ENCODE data around the gene SEC22A. TPM values are rescaled to one million over a fixed set of nuclear protein-coding genes. Genes with fewer than 3 reads are reported as not detected.

SEC22A gene
- total RNA-seq, 1 experiment from 2014 or later = 42.3 TPM

DNA sequence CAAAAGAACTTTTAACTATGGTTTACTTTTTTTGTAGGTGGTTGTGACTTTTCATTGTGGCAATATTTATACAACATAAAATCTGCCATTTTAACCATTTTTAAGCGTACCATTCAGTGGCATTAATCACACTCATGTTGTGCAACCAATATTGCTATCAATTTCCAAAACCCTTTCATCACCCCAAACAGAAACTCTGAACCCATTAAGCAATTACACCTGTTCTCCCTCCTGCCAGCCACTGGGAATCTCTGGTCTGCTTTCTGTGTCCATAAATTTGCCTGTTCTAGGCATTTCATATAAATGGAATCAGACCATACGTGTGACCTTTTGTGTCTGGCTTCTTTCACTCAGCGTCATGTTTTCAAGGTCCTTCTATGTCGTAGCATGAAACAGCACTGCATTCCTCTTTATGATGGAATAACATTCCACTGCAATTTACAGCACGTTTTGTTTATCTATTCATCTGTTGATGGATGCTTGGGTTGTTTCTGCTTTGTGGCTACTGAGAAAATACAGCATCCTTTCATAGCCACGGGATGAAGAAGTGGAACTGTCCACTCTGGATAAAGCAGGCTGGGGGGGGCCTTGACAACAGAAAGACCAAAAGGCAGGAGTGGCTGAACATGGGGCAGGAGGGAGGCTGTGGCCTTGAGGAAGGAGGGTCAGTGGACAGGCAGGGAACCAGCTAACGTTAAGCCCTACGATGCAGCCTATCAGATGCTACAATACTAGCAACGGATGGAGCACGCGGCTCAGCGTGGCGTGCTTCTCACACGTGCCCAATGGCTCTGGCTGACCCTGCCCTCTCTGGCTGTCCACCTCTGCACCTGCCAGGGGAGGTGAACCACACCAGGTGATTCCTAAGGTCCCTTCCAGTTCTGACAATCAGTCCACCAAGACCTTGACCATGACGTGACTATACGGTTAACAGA lies 110.9 kb downstream of the SEC22A start:
- in situ Hi-C loops (cut with HindIII; ENCODE audit: low pct_unique_long_range_greater_than_20kb, low sequenced_read_pairs) = no loop called here
- DNase-seq (ENCODE audit: low read depth, low spot score) = no peak

DNA sequence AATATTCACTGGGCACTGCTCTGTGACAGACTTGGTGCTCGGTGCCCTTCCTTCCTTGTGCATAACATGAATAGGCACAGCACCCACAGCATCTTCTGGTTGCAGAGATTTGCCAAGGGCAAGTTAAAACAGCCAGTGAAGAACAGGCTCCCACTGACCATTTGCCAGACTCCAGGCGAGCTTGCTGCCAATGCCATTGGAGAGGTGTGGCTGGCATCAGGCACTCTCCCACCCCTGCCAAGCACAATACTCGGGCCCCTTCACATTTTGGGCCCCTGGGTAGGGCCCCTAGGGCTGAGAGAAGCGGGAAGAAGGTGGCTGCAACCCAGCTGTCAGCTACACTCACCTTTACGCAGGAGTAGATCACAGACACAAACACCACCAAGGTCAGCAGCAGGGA lies 112.1 kb downstream of the SEC22A start:
- no peak for DNase-seq (ENCODE audit: low read depth, low spot score)
- in situ Hi-C loops (cut with HindIII; ENCODE audit: low pct_unique_long_range_greater_than_20kb, low sequenced_read_pairs) = no loop called here

DNA sequence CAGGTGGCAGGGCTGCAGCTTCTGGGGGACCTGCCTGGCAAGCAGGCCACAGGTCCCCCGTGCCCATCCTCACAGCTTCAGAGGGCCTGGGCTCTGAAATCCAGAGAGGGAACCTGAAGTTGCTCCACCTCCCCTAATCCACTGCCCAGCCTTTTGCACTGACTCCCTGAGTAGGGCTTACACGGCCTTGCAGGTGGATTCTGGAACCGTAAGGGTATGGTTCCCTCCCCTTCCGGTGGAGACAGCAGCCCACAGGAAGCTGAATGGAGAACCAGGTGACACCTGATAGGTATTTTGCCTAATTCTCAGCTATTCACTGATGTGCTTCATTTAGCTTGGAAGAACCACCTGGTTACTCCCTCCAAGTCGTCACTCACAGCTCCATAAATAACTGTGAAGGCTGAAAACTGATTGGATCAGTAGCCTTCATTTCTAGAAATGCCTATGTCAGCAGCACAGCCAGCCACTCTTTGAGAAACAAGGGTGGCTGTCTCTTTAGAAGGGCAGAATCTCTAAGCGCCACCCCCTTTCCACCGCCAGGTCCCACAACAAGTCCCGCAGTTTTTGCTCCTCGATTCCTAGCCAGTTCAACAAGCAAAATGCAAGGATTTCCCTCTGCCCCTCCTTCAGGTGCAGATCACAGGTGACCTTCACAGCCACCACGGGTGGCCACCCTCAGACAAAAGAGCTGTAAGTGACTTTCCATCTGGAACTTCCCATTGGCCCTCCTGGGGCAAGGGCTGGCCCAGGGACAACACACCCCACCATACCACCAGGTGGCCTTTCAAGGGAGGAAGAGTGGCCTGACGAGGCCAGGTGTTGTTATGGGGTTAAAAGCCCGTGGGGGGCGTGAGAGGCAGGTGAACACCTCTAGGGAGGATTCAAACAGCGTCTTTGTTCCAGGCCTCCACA lies 112.9 kb downstream of the SEC22A start:
- in situ Hi-C loops (cut with HindIII; ENCODE audit: low pct_unique_long_range_greater_than_20kb, low sequenced_read_pairs) = no loop called here
- no peak for DNase-seq (ENCODE audit: low read depth, low spot score)

DNA sequence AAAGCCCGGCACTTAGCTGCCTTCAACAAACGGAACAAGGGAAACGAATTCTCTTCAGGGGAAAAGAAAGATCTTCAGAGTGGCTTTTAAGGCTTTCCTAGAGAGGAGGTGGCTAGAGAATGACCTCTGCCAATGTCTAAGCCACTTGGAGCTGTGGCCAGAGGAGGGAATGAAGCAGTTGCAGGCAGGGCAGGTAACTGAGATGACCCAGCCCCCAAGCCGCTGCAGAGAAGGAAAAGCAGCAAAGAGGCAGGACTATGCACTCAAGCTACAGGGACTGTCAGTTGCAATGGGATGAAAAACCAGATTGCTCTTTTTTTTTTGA lies 113.5 kb downstream of the SEC22A start:
- in situ Hi-C loops (cut with HindIII; ENCODE audit: low pct_unique_long_range_greater_than_20kb, low sequenced_read_pairs) = no loop called here
- no peak for DNase-seq (ENCODE audit: low read depth, low spot score)

DNA sequence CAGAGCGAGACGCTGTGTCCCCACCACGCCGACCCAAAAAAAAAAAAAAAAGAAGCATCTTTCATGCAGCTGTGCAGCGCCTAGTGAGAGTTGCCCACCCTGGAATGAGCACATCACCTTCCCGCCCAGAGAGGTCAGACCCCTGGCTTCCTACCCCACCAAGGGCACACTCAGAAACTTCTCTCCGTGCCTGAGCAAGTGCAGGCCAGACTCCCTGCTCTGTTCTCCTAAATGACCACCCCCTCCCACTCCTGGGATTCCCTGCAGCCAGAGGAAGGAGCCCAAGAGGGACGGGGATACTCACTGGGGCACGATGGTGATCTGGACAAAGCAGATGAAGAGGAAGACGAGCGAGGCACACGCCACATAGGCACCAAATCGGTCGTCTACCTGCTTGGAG lies 116.0 kb downstream of the SEC22A start:
- in situ Hi-C loops (cut with HindIII; ENCODE audit: low pct_unique_long_range_greater_than_20kb, low sequenced_read_pairs) = no loop called here

DNA sequence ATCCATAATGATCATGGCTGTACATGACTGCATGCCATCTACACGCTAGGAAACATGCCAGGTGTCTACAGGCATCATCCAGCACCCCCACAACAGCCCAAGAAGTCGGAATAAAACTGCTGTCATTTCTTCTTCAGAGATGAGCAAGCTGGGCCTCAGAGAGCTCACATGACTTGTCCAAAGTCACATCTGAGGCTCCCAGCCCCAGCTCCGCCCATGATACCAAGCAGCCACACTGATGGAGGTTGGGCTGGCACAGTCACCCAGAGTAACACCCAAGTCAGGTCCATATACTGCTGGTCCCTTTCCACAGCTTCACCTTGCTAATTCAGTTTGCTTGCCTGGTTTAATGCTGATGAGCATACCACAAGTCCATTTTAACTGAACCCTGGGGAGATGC lies 116.6 kb downstream of the SEC22A start:
- in situ Hi-C loops (cut with HindIII; ENCODE audit: low pct_unique_long_range_greater_than_20kb, low sequenced_read_pairs) = no loop called here
- DNase-seq (ENCODE audit: low read depth, low spot score) = no peak

More for the DNA sequence above, 116.0 kb downstream of the SEC22A start:
- DNase-seq (ENCODE audit: low read depth, low spot score) = no peak

DNA sequence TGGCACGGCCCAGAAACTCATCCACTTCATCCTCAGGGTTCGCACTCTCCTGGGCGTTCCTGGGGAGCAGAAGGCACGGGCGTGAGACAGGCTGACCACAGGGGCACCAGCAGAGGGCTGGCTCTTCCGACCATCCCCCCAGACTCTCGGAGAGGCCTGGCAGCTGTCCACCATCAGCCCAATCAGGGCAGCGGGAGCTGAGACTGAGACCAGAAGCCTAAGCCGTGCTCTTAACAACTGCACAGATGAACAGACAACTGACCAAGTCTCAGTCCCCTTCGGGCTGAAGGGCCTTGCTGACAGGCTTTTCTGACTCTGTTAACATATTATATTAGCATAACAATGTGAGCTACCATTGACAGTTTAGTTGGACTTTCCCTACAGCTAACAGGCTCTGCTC lies 118.0 kb downstream of the SEC22A start:
- DNase-seq (ENCODE audit: low read depth, low spot score) = no peak
- in situ Hi-C loops (cut with HindIII; ENCODE audit: low pct_unique_long_range_greater_than_20kb, low sequenced_read_pairs) = no loop called here

DNA sequence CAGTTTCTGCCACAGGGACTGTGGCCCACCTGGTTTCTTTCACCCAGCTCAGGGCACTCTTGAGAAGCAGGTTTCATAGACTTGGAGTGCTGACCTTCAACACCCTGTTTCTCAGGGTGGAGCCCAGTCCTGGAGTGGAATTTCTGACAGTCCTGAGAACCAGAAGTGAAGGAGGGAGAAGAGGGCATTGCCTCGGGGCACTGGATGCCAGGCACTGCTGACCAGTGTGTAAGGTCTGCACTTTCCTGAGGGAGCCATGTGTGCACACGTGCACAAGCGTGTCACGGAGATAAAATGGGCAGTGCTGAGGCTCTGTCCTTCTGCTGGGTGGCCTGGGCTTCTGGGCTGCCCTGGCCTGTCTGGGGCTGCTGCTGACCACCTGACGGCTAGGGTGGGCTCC lies 118.5 kb downstream of the SEC22A start:
- DNase-seq (ENCODE audit: low read depth, low spot score) = no peak
- in situ Hi-C loops (cut with HindIII; ENCODE audit: low pct_unique_long_range_greater_than_20kb, low sequenced_read_pairs) = no loop called here

DNA sequence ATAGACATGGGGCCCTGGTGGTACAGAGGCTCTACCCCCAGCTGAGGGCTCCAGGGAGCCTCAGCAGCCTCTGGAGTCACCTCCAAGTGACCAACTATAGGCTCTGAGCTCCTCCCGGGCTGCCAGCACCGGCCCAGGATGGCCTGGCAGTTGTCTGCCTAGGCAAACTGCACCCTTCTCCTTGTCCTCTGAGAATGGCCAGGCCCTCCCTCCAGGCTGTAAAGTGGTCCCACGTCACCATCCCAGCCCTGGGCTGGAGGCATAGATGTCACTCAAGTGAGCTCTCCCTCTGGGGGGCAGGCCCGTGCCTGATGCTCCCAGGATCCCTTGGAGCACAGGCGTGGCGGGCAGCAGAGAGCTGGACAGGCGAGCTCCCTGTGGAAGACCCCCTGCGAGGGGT lies 120.1 kb downstream of the SEC22A start:
- in situ Hi-C loops (cut with HindIII; ENCODE audit: low pct_unique_long_range_greater_than_20kb, low sequenced_read_pairs) = no loop called here

DNA sequence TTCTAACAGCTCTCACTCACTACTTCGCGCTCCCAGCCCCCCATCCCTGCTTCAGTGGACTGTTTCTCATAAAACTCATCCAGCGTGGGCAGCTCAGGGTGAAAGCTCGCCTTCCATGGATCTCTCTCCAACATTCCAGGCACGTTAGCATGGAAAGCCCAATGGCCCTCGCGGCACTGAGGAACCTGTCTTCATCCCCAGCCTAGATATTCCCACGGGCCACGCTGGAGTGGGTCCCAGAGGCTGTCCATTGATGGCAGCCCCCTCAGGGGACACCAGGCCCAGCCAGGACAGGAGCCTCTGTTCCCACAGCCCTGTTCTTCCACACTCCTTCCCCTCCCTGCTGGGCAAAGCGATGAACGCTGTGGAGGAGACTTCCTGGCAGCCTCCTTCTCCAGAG lies 121.1 kb downstream of the SEC22A start:
- in situ Hi-C loops (cut with HindIII; ENCODE audit: low pct_unique_long_range_greater_than_20kb, low sequenced_read_pairs) = no loop called here

More for the DNA sequence above, 120.1 kb downstream of the SEC22A start:
- no peak for DNase-seq (ENCODE audit: low read depth, low spot score)

More for the DNA sequence above, 121.1 kb downstream of the SEC22A start:
- no peak for DNase-seq (ENCODE audit: low read depth, low spot score)

Other genes starting within 250 kb of the SEC22A start
- not detected in 2 replicates for gene SEMA5B, start 174.2 kb upstream of the SEC22A start, total RNA-seq (2014; rRNA removed; shearing (Covaris generic))
- 31.4 and 33.4 TPM in 2 replicates for gene PDIA5, start 134.9 kb upstream of the SEC22A start, total RNA-seq (2014; rRNA removed; shearing (Covaris generic))
- 1.0 and 1.2 TPM in 2 replicates for gene ADCY5, start 247.1 kb downstream of the SEC22A start, total RNA-seq (2014; rRNA removed; shearing (Covaris generic))

Data from SK-MEL-5 (cell line).